ENCODE data around the gene SAXO1.
A peak's percentile ranks its signal among the peaks of the same experiment; 100 is the strongest.
"Not testable (repeated sequence)": the region's sequence is repeated elsewhere in the genome, so short reads cannot be mapped to it uniquely, and the experiment has no call there.

SAXO1 gene

GRCh38 chr9:19032406-19032805 lies 603 bp downstream of the SAXO1 start:
- no peak for FAIRE-seq
- no peak for TF ChIP-seq PAX5 (IDR thresholded peaks at IDR 0.05; ENCODE audit: insufficient read depth, low read length, severe bottlenecking)
- no peak for TF ChIP-seq SPI1 (IDR thresholded peaks at IDR 0.05; ENCODE audit: low read depth, low read length)
- TF ChIP-seq POLR2AphosphoS5 (IDR thresholded peaks at IDR 0.05; ENCODE audit: low read depth, low read length): no peak
- no peak for TF ChIP-seq TAF1 (IDR thresholded peaks at IDR 0.05; ENCODE audit: low read depth, low read length)
- TF ChIP-seq POLR2A (IDR thresholded peaks at IDR 0.05; ENCODE audit: low read depth, low read length): no peak
- TF ChIP-seq POU2F2 (IDR thresholded peaks at IDR 0.05; ENCODE audit: low read depth, low read length): no peak
- no peak for DNase-seq (ENCODE audit: insufficient read length, low spot score)

- DNase-seq (ENCODE audit: insufficient read length, low spot score): no peak
- no peak for FAIRE-seq
- TF ChIP-seq POLR2A (IDR thresholded peaks at IDR 0.05; ENCODE audit: low read depth, low read length): no peak
- TF ChIP-seq PAX5 (IDR thresholded peaks at IDR 0.05; ENCODE audit: insufficient read depth, low read length, severe bottlenecking): no peak
- no peak for TF ChIP-seq SPI1 (IDR thresholded peaks at IDR 0.05; ENCODE audit: low read depth, low read length)
- no peak for TF ChIP-seq TAF1 (IDR thresholded peaks at IDR 0.05; ENCODE audit: low read depth, low read length)
Observed at GRCh38 chr9:19030899-19031298, 2.1 kb downstream of the SAXO1 start.

- peak; percentile 51 for FAIRE-seq
- TF ChIP-seq POU2F2 (IDR thresholded peaks at IDR 0.05; ENCODE audit: low read depth, low read length) (no peak), POLR2AphosphoS5 (IDR thresholded peaks at IDR 0.05; ENCODE audit: low read depth, low read length) (no peak), PAX5 (IDR thresholded peaks at IDR 0.05; ENCODE audit: insufficient read depth, low read length, severe bottlenecking) (no peak), POLR2A (IDR thresholded peaks at IDR 0.05; ENCODE audit: low read depth, low read length) (no peak), TAF1 (IDR thresholded peaks at IDR 0.05; ENCODE audit: low read depth, low read length) (no peak), SPI1 (IDR thresholded peaks at IDR 0.05; ENCODE audit: low read depth, low read length) (no peak)
- DNase-seq (ENCODE audit: insufficient read length, low spot score): peak; percentile 64
Observed at GRCh38 chr9:19028835-19029451, 4.1 kb downstream of the SAXO1 start.

DNA sequence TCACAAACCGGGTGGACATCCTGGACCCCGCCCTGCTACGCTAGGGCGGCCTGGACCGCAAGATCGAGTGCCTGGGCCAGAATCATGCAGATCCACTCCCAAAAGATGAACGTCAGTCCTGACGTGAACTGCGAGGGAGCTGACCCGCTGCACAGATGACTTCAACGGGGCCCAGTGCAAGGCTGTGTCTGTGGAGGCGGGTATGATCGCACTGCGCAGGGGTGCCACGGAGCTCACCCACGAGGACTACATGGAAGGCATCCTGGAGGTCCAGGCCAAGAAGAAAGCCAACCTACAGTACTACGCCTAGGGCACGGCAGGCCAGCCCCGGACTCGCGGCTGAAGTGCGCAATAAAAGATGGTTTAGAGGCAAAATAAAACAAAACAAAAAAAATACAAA lies 5.2 kb downstream of the SAXO1 start:
- TF ChIP-seq SPI1 (IDR thresholded peaks at IDR 0.05; ENCODE audit: low read depth, low read length) (no peak), PAX5 (IDR thresholded peaks at IDR 0.05; ENCODE audit: insufficient read depth, low read length, severe bottlenecking) (no peak), POLR2AphosphoS5 (IDR thresholded peaks at IDR 0.05; ENCODE audit: low read depth, low read length) (no peak), POU2F2 (IDR thresholded peaks at IDR 0.05; ENCODE audit: low read depth, low read length) (no peak), TAF1 (IDR thresholded peaks at IDR 0.05; ENCODE audit: low read depth, low read length) (no peak), POLR2A (IDR thresholded peaks at IDR 0.05; ENCODE audit: low read depth, low read length) (no peak)
- no peak for FAIRE-seq
- no peak for DNase-seq (ENCODE audit: insufficient read length, low spot score)

DNA sequence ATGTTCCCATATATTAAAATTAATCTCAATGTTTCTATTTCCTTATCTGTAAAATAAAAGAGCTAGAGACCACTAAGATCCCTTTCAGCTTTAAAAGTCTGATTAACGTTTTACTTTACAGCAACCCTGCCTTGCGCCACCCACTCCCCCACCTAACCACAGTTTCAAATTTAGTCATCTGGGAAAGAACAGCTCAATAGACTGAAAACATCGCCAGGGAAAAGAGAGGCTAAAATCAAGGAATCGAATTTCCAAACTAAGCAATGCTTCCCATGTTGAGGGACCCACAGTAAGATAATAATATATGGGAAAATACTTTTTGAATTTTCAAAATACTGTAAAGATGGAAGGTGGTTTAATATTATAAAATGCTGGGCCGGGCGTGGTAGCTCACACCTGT lies 6.6 kb downstream of the SAXO1 start:
- no peak for TF ChIP-seq SPI1 (IDR thresholded peaks at IDR 0.05; ENCODE audit: low read depth, low read length)
- no peak for TF ChIP-seq POU2F2 (IDR thresholded peaks at IDR 0.05; ENCODE audit: low read depth, low read length)
- TF ChIP-seq POLR2A (IDR thresholded peaks at IDR 0.05; ENCODE audit: low read depth, low read length): no peak
- TF ChIP-seq TAF1 (IDR thresholded peaks at IDR 0.05; ENCODE audit: low read depth, low read length): no peak
- no peak for TF ChIP-seq POLR2AphosphoS5 (IDR thresholded peaks at IDR 0.05; ENCODE audit: low read depth, low read length)
- TF ChIP-seq PAX5 (IDR thresholded peaks at IDR 0.05; ENCODE audit: insufficient read depth, low read length, severe bottlenecking): no peak

DNA sequence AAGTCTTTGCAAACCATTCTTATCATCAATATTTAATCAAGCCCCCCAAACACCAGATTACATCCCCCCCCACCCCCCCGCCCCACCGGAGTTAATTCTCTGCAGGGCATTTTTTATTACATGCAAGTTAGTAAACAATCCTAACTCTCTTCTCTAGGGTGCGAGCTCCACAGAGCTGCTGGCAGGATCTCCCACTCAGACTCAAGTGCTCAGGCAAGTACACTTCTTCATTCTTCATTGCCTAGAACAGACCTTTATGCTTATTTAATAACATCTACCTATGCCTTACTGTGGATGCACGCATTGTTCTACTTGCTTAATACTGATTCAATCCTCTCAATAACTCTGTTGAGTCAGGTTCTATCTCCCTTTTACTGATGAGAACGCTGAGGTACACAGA lies 9.9 kb downstream of the SAXO1 start:
- DNase-seq (ENCODE audit: insufficient read length, low spot score): no peak
- no peak for TF ChIP-seq TAF1 (IDR thresholded peaks at IDR 0.05; ENCODE audit: low read depth, low read length)
- FAIRE-seq: no peak

More for the DNA sequence above, 6.6 kb downstream of the SAXO1 start:
- FAIRE-seq (no peak), DNase-seq (ENCODE audit: insufficient read length, low spot score) (no peak)

DNA sequence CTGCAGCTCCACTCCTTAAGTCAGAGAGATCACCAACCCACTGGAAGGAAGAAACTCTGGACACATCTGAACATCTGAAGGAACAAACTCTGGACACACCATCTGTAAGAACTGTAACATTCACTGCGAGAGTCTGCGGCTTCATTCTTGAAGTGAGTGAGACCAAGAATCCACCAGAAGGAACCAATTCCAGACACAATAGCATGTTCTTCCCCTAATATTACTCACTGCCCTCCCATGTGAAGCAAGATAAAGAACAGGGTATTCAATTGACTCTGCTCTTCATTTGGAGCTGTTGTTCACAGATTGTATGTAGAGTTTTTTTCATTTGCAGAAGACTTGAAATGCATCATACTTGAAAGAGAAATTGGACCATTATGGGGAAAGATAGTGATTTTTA lies 10.8 kb downstream of the SAXO1 start:
- FAIRE-seq: no peak
- DNase-seq (ENCODE audit: insufficient read length, low spot score): no peak
- TF ChIP-seq POLR2A (IDR thresholded peaks at IDR 0.05; ENCODE audit: low read depth, low read length) (no peak), POLR2AphosphoS5 (IDR thresholded peaks at IDR 0.05; ENCODE audit: low read depth, low read length) (no peak), POU2F2 (IDR thresholded peaks at IDR 0.05; ENCODE audit: low read depth, low read length) (no peak), TAF1 (IDR thresholded peaks at IDR 0.05; ENCODE audit: low read depth, low read length) (no peak), PAX5 (IDR thresholded peaks at IDR 0.05; ENCODE audit: insufficient read depth, low read length, severe bottlenecking) (no peak), SPI1 (IDR thresholded peaks at IDR 0.05; ENCODE audit: low read depth, low read length) (no peak)

GRCh38 chr9:19021649-19022048 lies 11.4 kb downstream of the SAXO1 start:
- not testable (repeated sequence) for DNase-seq (ENCODE audit: insufficient read length, low spot score); FAIRE-seq

DNA sequence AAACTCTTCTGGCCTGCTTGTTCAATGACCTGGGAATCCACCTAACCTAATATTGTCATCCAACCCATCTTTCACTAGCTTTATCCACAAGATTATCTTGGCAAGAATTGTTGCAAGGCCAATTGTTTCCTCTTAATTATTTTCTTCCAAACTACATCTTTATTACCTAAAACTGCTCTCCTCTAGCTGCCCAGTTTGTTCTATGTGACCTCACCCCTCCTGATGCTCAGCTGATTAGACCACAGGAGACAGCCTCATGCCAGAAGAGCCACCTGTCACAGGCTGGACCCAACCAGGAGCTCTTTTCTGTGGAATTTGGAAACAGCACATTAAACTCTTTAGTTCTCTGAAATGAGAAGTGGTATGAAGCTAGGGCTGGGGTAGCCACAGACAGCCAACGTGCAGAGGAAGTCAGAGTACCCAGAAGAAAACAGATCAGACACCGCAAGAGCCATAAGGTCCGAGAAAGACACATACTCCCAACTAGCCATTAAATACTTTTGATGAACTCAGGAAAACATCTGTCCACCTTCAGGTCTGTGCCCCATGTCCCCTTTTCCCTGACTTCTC lies 12.0 kb downstream of the SAXO1 start:
- TF ChIP-seq POLR2AphosphoS5 (IDR thresholded peaks at IDR 0.05; ENCODE audit: low read depth, low read length): no peak
- FAIRE-seq (no peak), DNase-seq (ENCODE audit: insufficient read length, low spot score) (no peak)

DNA sequence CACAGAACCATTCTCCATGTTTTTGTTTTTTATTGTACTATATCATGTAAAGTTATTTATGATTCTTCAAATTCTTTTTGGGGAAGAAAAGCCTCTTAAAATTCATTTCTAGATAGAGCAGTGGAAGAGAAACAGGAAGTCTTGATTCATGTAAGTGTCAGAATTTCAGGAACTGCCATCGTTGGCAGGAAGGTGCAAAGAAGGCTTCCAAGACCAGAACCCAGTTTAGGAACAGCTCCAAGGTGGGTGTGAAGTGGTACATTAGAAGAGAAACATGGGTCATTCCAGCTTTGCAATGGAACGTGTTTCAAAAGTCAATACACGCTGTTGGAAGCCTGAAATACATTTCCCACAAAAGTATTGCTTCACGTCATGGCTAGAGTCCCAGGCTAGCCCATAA lies 14.8 kb downstream of the SAXO1 start:
- DNase-seq (ENCODE audit: insufficient read length, low spot score): no peak
- FAIRE-seq: no peak
- TF ChIP-seq PAX5 (IDR thresholded peaks at IDR 0.05; ENCODE audit: insufficient read depth, low read length, severe bottlenecking) (no peak), SPI1 (IDR thresholded peaks at IDR 0.05; ENCODE audit: low read depth, low read length) (0 out of 2 replicates have a peak, but pooled peaks have one; percentile 5), POLR2A (IDR thresholded peaks at IDR 0.05; ENCODE audit: low read depth, low read length) (no peak)

Measured in GM12891 (cell line).